HG03457 (cell line): ENCODE measurements around the gene RYR1.
"Not testable (repeated sequence)": the region's sequence is repeated elsewhere in the genome, so short reads cannot be mapped to it uniquely, and the experiment has no call there.

ENCODE experiments used
- ATAC-seq: cut with Tn5 transposase; IDR thresholded peaks from one replicate; pipeline ENCODE4 v1.9.1; 2021; ENCODE audit warnings: moderate number of reproducible peaks; ENCODE audit not compliant: unreplicated experiment

RYR1 gene

GRCh38 chr19:38558933-38559332 is 125.4 kb downstream of the RYR1 start:
- not testable (repeated sequence) for ATAC-seq

GRCh38 chr19:38559428-38560401 is 126.2 kb downstream of the RYR1 start:
- ATAC-seq = peak; percentile 50

- ATAC-seq = no peak
Observed at GRCh38 chr19:38561053-38561606, 127.6 kb downstream of the RYR1 start.

GRCh38 chr19:38561658-38562057 is 128.2 kb downstream of the RYR1 start:
- no peak for ATAC-seq

GRCh38 chr19:38562096-38562495 is 128.6 kb downstream of the RYR1 start:
- ATAC-seq = no peak

- no peak for ATAC-seq
Observed at GRCh38 chr19:38563475-38563874, 130.0 kb downstream of the RYR1 start.

GRCh38 chr19:38564981-38565690 is 131.6 kb downstream of the RYR1 start:
- no peak for ATAC-seq

GRCh38 chr19:38565691-38566105 is 132.2 kb downstream of the RYR1 start:
- ATAC-seq = no peak

- no peak for ATAC-seq
Observed at GRCh38 chr19:38569368-38569983, 136.0 kb downstream of the RYR1 start.

GRCh38 chr19:38571682-38572081 is 138.2 kb downstream of the RYR1 start:
- ATAC-seq = no peak

GRCh38 chr19:38577826-38578225 is 144.3 kb downstream of the RYR1 start:
- no peak for ATAC-seq

- not testable (repeated sequence) for ATAC-seq
Observed at GRCh38 chr19:38579304-38579703, 145.8 kb downstream of the RYR1 start.

- no peak for ATAC-seq
Observed at GRCh38 chr19:38580080-38580479, 146.6 kb downstream of the RYR1 start.

- ATAC-seq = no peak
Observed at GRCh38 chr19:38583219-38583984, 149.9 kb downstream of the RYR1 start.

GRCh38 chr19:38583985-38584305 is 150.5 kb downstream of the RYR1 start:
- ATAC-seq = no peak

GRCh38 chr19:38587562-38587961 is 154.1 kb downstream of the RYR1 start:
- no peak for ATAC-seq

GRCh38 chr19:38588041-38588440 is 154.6 kb downstream of the RYR1 start:
- ATAC-seq = no peak

- ATAC-seq = no peak
Observed at GRCh38 chr19:38592940-38593339, 159.4 kb downstream of the RYR1 start.

GRCh38 chr19:38596057-38596981 is 162.8 kb downstream of the RYR1 start:
- no peak for ATAC-seq

GRCh38 chr19:38597075-38597474 is 163.6 kb downstream of the RYR1 start:
- no peak for ATAC-seq
